NCI-H1436 (cell line): Measurements from ENCODE around the gene ORM2.
"Not testable (repeated sequence)": the region's sequence is repeated elsewhere in the genome, so short reads cannot be mapped to it uniquely, and the experiment has no call there.

ENCODE experiments used
- DNase-seq: peaks from one replicate; lab custom pipeline; 2025; lab: John Stamatoyannopoulos, UW

ORM2 gene

DNA sequence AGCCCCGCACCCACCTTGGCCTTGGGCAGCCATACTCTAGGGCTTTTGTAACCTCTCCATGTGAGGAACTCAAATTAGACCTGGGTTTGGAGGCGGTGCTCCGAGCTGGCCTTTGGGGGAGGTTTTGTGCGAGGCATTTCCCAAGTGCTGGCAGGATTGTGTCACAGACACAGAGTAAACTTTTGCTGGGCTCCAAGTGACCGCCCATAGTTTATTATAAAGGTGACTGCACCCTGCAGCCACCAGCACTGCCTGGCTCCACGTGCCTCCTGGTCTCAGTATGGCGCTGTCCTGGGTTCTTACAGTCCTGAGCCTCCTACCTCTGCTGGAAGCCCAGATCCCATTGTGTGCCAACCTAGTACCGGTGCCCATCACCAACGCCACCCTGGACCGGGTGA lies at the start of gene ORM2:
Gene ORM2, plus strand, starts transcription at position 245 of the 398 bp plus-strand sequence. Its CDS starts 36 bp downstream, at position 281.
- not testable (repeated sequence) for DNase-seq

GRCh38 chr9:114280636-114281472 lies 48.8 kb upstream of the ORM2 start:
- DNase-seq: no peak

DNA sequence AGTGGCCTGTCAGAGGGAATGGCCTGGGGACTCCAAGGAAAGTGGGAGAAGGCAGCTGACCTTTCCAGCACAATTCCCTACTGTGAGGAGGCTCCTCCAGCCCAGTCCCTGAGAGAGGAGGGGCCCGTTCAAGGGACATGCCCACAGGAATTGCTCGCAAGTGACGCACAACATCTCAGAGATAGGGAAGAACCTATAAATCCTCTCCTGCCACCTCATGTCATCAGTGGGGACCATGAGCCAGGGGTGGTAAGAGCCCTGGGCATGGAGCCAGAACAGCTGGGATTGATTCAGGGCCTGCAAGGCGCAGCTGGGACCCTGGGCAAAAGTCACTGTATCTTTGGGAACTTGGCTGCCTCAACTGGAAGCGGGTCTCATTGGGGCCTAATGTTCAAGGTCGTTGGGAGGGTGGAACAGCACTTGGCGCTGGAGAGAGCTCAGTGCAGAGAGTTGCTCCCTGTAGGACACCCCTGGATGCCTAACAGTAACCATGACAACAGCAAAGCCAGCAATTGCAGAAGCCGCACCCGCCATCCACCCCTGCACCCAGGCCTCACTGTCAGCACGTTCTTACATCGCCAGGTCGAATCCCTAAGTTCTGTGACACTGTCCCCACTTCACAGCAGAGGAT lies 48.1 kb upstream of the ORM2 start:
- no peak for DNase-seq

DNA sequence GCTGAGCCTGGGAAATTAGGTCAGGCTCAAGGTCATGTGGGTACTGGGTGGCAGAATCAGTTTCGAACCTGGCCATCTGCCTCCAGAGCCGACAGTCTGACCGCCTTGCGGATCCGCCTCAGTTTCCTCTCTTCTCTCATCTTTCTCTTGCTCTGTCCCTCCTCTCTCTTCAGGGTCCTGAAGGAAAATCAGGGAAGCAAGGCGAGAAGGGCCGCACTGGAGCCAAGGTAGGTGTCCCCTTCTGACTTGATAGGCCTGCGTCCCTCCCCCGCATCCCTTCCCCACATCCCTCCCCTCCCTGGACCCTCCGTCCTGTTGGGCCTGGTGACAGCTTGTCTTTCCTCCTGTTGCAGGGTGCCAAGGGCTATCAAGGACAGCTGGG lies 47.6 kb upstream of the ORM2 start:
- DNase-seq: no peak

DNA sequence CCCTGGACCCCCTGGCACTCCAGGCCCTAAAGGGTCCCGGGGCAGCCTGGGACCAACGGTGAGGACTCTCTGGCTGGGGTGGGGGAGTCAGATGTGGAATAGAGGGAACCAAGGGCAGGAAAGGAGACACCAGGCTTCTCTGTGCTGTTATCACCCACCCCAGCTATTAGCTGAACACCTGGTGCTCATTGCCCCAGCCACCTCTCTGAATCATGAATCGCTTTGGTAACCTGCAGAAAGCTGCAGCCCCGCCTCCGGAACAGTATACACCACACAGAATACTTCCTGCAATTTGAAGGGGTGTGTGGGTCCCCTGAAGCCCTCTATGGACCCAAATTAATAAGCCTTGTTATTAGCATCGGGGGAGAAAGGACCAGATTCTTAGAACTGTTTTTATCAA lies 47.2 kb upstream of the ORM2 start:
- DNase-seq: peak; percentile 38

- peak; percentile 32 for DNase-seq
Observed at GRCh38 chr9:114282926-114283325, 46.7 kb upstream of the ORM2 start.

- DNase-seq: no peak
Observed at GRCh38 chr9:114283551-114284111, 46.0 kb upstream of the ORM2 start.

- no peak for DNase-seq
Observed at GRCh38 chr9:114284316-114285060, 45.2 kb upstream of the ORM2 start.

DNA sequence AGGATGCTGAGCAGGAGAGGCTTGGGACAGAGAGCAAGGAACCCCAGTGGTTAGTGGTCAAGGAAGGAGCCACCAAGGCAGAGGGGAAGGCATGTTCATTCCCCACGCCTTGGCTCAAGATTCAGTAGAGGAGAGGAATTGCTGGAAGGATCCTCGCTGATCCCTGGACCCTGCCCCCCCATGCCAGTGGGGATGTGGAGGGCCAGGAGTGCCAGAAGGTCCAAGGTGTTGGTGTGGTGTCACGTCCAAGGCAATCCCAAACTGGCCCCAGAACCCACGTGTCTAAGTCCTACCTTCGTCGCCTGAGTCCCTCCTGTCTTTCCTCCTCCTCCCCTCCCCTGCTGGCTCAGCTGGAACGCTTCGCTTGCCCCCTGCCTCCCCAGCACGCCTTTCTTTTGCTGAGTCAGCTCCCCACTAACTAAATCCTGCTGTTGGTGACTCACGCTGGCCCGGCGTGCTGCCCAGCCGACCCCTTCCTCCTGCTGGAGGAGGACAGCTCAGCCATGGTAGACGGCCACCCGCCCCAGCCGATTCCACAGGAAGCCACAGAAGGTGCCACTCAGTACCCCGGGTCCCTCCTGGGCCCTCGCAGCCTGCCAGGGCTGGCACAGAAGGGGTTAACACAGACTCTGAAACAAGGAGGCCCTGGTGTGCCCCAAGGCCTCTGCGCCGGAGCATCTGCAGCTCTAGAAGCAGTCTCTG lies 44.4 kb upstream of the ORM2 start:
- DNase-seq: no peak

DNA sequence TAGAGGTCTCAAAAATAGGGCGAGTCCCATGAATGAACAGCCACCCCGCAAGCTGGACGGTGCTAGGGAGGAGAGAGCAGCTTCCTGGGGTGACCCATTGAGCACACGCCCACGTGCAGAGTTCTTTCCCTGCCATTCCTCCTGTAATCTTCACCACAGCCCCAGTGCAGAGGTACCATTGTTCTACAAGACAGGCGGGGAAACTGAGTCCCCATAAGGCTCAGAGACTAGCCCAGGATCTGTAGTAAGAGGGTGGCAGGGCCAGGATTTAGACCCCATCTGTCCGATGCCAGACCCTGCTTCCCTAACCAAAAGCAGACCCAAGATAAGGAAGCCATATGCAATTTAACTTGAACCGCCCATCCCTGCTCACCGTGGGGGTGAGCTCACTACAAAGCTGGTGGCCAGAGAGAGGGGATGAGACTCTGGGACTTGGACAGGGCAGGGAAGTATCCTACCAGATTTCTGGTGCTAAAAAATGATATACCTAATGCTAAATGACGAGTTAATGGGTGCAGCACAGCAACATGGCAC lies 43.5 kb upstream of the ORM2 start:
- no peak for DNase-seq

- peak; percentile 20 for DNase-seq
Observed at GRCh38 chr9:114287001-114287762, 42.5 kb upstream of the ORM2 start.

- DNase-seq: no peak
Observed at GRCh38 chr9:114287763-114288192, 41.9 kb upstream of the ORM2 start.

- DNase-seq: no peak
Observed at GRCh38 chr9:114288193-114289091, 41.2 kb upstream of the ORM2 start.

DNA sequence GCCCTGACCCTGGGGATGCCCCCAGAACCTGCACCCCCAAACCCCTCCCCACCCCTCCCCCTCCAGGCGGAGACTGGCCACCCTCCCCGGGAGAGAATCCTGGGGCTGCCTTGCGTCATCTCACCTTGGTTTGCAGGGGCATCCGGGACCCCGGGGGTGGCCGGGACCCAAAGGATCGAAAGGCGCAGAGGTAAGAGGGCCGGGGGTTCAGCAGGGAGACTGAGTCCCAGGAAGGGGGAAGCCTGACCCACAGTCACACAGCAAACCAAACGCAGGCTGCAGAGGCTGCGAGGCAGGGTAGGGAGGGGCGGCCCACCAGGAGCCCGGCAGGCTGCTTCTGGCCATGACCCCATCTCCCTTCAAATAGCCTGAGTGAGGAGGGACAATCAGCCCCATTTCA lies 40.6 kb upstream of the ORM2 start:
- DNase-seq: no peak

DNA sequence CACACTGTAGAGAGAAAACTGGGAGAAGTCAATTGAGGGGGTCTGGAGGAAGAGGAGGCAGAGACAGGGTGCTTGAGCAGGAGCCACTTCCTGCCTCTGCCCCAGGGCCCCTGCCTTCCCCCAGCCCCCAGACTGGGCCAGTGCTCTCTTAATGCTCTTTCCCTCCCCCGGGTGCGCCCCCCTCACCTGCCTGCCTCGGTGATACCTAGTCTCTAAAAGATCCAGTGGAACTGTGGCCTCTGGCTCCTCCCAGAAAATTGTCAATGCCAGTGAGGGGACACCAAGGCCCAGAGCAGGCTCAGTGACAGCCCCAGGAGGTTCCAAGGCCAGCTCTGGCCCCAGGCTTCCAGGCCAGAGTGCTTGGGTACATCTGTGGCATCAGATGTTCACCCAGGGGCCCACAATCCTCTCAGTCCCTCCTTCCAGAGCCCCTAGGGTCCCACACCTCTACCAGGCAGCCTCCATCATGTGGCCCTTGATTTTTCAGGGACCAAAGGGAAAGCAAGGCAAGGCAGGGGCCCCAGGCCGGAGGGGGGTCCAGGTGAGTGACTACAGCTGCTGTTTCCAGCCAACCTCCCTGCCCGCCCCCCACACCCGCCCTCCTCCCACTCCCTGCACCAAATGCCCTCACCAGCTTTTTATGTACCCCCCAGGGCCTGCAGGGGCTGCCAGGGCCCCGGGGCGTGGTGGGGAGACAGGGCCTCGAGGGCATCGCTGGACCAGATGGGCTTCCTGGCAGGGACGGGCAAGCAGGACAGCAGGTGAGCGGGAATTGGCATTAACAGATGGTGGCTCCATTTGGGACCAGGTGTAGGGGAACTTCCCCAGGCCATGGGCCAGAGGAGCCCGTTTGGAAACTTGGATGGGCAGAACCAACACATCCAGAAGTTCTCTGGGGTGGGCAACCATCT lies 39.8 kb upstream of the ORM2 start:
- no peak for DNase-seq

DNA sequence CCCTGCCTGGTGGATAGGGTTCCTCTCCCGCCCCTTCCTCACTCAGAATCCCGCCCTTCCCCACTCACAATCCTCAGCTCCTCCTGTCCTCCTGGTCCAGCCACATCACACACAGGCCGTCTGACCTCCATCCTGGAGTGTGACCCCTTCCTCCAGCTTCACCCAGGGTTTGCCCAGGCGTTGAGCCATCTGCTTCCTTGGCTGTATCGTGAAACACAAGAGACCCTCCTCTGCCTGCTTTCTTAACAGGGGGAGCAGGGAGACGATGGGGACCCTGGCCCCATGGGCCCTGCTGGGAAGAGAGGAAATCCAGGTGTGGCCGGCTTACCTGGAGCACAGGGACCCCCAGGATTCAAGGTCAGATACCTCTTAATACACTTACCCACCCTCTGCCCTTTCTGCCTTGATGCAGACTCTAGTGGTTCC lies 39.1 kb upstream of the ORM2 start:
- DNase-seq: no peak

DNA sequence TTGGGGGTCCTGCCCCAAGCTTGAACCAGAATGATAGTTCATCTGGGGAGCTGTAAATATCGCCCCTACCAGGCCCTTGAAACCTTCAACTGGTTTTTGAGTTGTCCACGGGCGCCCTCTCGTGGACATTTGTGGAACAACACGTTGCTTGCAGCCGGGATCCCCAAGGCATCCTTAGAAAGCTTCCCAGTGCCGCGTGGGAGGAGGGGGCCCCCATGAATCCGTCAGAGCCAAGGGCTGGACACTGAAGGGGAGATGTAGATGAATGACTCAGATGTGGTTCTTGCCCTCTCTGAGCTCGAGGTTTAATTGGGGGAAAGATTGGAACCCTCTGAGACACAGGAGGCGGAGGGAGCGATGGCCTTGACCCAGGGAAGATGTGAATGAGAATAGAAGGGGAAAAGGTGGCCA lies 38.6 kb upstream of the ORM2 start:
- peak; percentile 21 for DNase-seq

DNA sequence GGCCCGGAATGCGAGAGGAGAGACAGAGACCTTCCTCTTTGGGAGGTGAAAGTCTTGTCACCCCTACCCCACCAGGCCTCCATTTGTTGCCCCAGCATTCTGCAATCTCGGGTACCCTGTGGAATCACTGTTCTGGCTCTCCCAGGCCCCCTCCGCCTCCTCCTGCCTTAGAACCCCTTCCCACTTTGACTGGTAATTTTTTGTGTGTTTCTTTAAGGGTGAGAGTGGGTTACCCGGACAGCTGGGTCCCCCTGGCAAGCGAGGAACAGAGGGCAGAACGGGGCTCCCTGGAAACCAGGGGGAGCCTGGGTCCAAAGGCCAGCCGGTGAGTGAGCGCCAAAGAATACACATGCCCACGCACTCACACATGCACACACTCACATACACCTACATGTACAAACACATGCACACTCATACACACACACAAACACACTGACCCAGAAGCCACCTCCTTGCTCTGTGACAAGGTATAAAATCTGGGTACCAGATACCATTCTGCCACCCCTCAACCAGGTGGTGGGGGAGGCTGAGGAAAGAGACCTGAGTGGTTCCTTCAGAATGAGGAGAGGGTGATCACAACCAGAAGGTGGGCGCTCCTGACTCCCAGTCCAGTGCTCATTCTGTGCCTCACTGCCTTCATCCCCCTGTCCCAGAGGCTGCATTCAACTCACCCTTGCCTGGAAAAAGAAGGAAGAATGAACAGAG lies 37.6 kb upstream of the ORM2 start:
- no peak for DNase-seq
